Hepatic stellate cell (primary cell): ENCODE data around the gene PNPO.

Experiments
- DNase-seq: peaks from one replicate; pipeline ENCODE4 v3.0.0; 2011; ENCODE audit warnings: low spot score

Gene PNPO

DNA sequence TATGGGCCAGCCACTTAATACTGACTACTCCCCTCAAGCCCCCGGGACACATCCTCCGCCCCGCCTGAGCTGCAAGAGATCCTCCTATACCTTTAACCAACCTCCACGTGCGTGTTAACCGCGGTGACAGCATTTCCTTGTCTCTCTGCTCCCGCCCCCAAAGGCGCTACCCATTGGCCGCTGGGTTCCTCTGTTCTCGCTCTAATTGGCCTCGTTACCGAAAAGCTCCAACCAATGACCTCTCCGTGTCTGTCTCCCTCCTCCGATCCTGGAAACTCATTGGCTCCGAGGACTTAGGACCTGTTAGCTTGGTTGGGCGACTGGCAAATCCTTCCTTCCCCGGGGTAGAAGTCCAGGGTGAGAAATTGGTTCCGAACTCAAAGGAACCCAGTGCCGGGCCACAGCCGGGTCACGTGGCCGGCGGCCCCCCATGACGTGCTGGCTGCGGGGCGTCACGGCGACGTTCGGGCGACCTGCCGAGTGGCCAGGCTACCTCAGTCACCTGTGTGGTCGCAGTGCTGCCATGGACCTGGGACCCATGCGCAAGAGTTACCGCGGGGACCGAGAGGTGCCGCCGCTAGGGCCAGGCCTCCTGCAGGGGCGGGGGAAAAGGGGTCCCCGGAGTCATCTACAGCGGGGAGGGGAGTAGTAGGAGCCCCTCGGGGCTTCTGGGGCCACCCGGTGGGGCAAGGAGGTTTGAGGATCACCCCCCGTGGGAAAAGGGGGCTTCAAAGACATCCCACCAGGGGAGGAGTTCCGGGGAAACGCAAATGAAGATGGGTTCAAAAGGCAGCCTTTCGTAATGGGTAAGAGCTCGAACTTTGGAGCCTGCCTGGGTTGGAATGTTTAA lies at the start of gene PNPO:
Gene PNPO, plus strand, starts transcription at position 326 of the 850 bp plus-strand sequence. Its CDS starts 105 bp downstream, at position 431.
- peak; percentile 99 for DNase-seq

GRCh38 chr17:47894498-47895346 lies 46.6 kb upstream of the PNPO start:
- no peak for DNase-seq

DNA sequence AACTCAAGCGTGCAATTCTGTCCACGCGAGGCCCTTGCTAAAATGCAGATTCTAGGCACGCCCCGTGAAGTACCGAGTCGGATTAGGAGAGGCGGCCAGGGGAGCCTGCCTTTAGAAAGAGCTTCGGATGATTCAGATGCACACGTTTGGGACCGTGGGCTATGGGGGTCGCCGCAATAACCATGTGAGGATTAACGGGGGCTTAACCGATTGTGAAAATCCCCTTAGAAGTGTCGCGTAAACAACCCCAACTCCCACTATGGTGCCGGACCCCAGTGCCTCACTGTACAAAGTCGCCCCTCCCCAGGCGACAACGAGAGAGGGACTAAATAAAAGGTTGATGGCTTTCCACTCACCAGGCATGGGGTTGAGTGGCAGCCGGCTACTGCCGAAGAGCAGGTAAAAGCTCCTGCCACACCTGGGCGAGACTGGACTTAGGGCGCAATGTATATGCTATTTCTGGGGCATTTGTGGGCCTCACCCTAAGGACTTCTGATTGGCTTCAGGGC lies 46.0 kb upstream of the PNPO start:
- DNase-seq = no peak

GRCh38 chr17:47895856-47896671 lies 45.3 kb upstream of the PNPO start, which contains the start of gene SP2:
Gene SP2 (plus strand): TSS chr17:47896236. CDS start chr17:47896287, 51 bp downstream.
- DNase-seq = peak; percentile 100

DNA sequence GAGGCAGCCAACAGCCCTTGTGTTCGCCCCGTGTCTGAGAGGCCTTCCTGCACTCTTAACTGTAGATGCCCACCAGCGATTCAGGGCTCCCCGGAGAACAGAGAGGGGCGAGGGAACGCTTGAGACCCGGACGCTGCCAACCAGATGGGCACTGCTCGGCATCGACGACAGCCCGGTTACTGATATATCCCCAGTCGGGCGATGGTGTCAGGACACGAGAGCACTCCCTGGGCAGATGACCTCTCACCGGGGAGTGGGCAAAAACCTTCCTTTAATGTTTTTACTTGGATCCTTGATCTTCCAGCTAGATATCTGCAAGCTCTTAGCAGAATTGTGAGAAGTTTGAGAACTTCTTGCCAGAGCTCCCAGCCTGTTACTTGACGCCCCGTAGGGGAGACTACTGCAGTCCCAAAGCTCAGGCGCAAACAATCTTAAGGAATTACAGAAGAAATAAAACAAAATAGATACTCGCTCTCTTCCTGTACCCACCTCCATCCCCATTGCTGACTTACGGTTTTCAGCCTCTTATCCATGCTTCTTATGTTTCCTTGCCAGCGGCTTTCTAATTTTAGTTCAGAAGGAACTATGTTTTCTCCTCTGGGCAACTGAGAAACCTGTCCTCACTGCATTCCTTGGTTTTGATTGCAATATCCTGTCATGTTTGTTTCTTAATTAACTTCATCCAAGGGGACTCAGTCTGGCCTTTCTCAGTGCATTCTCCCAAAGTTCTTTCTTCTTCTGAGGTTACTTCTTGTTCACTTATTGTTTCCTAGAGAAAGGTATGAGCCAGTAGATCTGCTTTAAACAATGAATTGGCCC lies 44.5 kb upstream of the PNPO start:
- DNase-seq = no peak

DNA sequence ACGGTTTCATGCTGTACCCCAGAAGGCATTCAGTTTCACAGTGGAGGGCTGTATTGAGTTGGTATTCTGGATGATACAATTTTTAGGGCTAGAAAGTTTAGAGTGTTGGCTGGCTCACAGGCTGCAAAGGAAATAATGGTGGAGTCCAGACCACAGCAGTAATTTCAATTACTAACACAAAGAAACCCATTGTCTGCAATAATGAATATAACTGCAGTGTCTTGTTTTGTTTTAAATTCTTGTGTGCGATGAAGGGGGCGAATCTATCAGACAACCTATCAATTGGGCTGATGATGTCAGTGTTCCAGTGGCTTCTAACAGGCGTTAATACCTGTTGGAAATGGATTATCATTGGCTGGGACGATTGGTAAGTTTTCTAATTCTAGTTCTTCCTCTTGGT lies 43.8 kb upstream of the PNPO start:
- no peak for DNase-seq

DNA sequence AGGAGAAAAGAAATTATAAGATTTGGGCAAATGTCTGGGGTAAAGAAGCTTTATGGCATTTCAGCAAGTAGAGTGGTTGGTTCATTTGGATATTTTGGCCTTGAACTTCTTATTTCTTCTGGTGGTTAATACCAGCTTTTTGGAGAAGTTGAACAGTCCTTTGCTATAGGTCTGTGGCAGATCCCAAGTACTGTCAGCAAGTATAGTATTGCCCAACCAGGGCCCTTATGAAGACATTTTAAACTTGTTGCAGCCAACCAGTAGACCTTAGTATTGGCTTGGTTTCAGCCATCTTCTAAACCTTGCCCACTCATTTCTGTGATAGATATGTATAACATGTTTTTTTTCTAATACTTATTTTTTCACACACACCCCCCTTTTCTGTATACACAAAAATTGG lies 43.1 kb upstream of the PNPO start:
- DNase-seq = no peak

DNA sequence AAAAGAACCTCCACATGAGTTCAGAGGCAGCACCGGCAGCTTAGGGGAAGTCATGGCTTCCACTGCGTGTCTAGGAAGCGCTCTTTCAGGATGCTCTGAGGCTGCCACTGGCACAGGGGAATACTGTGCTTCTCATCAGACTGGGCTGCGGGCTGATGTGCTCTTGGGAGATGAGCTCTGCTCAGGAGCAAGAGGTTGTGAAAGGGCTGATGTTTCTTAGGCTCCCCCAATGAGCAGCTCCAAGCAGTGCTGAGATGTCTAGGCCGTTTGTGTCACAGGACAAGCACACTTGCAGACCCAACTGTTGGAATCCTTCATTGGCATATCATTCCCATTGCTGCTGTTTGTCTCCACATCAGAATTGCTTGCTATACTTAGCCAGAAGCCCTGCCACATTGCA lies 41.7 kb upstream of the PNPO start:
- DNase-seq = no peak

GRCh38 chr17:47901423-47901822 lies 39.9 kb upstream of the PNPO start:
- no peak for DNase-seq

DNA sequence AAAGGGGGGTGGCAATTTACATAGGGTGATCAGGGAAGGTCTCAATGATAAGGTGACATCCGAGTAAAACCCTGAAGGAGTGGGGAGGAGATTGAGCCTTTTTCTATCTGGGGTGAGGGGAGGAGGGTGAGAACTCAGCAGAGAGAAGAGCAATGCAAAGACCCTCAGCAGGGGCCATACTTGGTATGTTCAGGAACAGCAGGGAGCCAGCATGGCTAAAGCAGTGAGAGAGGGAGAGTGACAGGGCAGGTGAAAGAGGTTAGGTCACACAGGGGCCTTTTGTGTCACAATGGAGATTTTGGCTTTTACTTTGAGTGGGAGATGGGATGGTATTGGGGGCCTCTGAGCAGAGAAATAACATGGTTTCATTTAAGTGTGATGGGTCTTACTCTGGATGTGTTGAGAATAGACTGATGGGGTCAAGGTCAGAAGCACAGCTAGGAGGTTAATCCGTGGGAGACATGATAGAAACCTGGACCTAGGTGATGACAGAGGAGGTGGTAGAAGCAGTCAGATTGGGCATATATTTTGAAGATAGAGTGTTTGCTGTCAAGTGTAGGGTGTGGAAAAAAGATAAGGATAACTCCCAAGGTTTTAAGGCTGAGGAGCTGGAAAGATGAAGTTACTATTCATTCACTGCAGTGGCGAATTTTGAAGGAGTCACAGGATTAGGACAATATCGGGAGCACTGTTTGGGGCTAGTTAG lies 39.2 kb upstream of the PNPO start:
- DNase-seq = no peak

DNA sequence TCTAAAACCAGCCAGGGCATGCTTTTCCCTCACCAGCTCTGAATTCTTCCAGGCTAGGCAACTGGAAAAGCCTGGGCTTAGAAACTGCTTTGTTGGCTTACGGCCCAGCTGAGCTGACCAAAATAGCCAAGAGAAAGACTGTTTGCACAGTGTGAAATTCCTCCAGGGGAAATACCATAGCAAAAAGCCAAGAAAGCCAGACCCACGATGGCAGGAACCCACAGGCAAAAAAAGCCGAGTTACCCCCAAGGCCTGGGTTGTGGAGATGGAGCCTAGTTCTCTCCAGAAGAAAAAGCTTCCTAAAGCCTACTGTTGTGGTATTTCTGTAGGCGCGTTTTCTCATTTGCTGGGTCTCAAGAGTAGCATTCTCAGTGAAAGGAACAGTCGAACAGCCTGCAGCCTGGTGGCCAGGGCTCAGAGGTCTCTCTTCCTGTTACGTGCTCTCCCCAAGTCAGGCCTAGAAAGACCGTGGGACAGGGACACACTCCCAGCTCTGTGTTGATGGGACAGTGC lies 36.1 kb upstream of the PNPO start:
- DNase-seq = peak; percentile 85

- DNase-seq = no peak
Measured at GRCh38 chr17:47906443-47906842, 34.9 kb upstream of the PNPO start.

DNA sequence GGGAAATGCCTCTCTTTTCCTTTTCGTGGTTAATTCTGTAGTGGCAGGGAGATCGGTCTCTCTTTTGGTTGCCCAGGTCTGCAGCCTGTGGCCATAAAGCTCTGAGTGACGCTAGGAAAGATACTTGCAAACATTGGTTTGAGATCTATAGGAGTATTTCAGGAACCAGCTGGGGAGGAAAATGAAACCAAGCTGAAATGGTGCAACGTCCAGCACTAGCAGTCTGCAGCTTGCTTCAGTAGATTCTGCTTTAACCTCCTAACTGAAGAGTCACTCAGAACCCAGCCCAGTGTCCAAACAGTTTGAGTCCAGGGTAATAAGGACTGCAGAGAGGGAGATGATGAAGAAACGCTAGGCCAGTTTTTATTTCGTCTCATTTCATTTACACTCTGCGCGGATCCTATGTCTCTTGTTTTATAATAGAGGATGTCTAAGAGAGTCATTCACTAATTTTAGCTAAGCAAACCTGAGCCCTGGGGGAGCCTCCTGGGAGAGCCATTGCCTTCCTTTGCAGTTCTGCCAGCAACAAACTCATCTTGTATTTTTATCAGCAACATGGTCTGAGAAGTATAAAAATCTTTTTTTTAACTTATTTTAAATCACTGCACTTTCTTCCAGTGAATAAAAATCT lies 33.3 kb upstream of the PNPO start:
- no peak for DNase-seq

DNA sequence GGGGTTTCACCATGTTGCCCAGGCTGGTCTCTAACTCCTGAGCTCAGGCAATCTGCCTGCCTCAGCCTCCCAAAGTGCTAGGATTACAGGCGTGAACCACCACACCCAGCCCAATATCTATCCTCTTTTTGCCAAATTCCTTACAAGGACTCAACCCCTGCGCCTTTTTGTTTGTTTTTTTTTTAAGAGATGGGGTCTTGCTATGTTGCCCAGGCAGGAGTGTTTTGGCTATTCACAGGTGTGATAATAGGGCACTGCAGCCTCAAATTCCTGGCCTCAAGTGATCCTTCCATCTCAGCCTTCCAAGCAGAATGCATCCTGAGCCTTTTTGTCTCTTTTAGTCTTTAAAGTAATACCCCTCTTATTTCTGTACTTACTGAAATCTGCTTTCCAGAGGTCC lies 28.3 kb upstream of the PNPO start:
- DNase-seq = no peak

- DNase-seq = no peak
Measured at GRCh38 chr17:47914306-47914948, 26.9 kb upstream of the PNPO start.

GRCh38 chr17:47915776-47916398 lies 25.5 kb upstream of the PNPO start:
- no peak for DNase-seq

- no peak for DNase-seq
Measured at GRCh38 chr17:47916489-47917208, 24.7 kb upstream of the PNPO start.

DNA sequence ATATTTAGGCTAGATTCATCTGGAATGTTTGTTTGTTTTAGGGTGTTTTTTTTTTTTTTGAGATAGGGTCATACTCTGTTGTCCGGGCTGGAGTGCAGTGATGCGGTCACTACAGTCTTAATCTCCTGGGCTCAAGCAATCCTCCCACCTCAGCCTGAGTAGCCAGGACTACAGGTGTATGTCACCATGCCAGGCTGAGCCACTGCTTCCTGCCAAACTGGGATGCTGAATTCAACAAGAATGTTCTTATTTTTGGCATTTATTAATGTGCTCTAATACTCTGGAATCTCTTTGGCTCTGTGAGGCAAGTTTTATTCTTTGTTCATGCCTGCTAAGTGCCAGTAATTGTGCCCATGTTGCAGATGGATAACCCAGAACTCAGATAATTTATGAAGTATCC lies 23.8 kb upstream of the PNPO start:
- no peak for DNase-seq
